HEK293T (cell line): ENCODE data around the gene FBXO7.

Experiments
- ARNT ChIP-seq: fragments of 450-650 bp; IDR thresholded peaks from 2 replicates; pipeline ENCODE4 v1.6.1; 2017; ENCODE audit warnings: mild to moderate bottlenecking
- BHLHE40 ChIP-seq: fragments of 450-650 bp; IDR thresholded peaks from 2 replicates; pipeline ENCODE4 v1.6.1; 2016; ENCODE audit warnings: mild to moderate bottlenecking, moderate library complexity, borderline replicate concordance
- CTBP1 ChIP-seq: fragments of 450-650 bp; IDR thresholded peaks from 2 replicates; pipeline ENCODE4 v1.6.1; 2016; ENCODE audit warnings: borderline replicate concordance
- ELF4 ChIP-seq: fragments of 450-650 bp; IDR thresholded peaks from 2 replicates; pipeline ENCODE4 v1.6.1; 2017; ENCODE audit warnings: antibody characterized with exemption
- FOXA1 ChIP-seq: fragments of 450-650 bp; IDR thresholded peaks from 2 replicates; pipeline ENCODE4 v1.6.1; 2016; ENCODE audit warnings: mild to moderate bottlenecking
- FOXK2 ChIP-seq: fragments of 450-650 bp; IDR thresholded peaks from 2 replicates; pipeline ENCODE4 v1.6.1; 2016; ENCODE audit warnings: mild to moderate bottlenecking
- FOXM1 ChIP-seq: fragments of 450-650 bp; IDR thresholded peaks from 2 replicates; pipeline ENCODE4 v1.6.1; 2017; ENCODE audit warnings: mild to moderate bottlenecking, borderline replicate concordance
- HDGF ChIP-seq: fragments of 450-650 bp; IDR thresholded peaks from 2 replicates; pipeline ENCODE4 v1.6.1; 2017; ENCODE audit warnings: antibody characterized with exemption, borderline replicate concordance
- LEF1 ChIP-seq: fragments of 450-650 bp; IDR thresholded peaks from 2 replicates; pipeline ENCODE4 v1.6.1; 2017; ENCODE audit warnings: mild to moderate bottlenecking, borderline replicate concordance
- SP1 ChIP-seq: fragments of 450-650 bp; IDR thresholded peaks from 2 replicates; pipeline ENCODE4 v1.6.1; 2017
- SUZ12 ChIP-seq: fragments of 450-650 bp; IDR thresholded peaks from 2 replicates; pipeline ENCODE4 v1.6.1; 2016; ENCODE audit warnings: mild to moderate bottlenecking
- ZNF384 ChIP-seq: fragments of 450-650 bp; IDR thresholded peaks from 2 replicates; pipeline ENCODE4 v1.6.1; 2016
- TF ChIP-seq, protein P1 (sequence below): fragments of 450-650 bp; IDR thresholded peaks from 2 replicates; pipeline ENCODE4 v1.6.1; 2016

DNA sequence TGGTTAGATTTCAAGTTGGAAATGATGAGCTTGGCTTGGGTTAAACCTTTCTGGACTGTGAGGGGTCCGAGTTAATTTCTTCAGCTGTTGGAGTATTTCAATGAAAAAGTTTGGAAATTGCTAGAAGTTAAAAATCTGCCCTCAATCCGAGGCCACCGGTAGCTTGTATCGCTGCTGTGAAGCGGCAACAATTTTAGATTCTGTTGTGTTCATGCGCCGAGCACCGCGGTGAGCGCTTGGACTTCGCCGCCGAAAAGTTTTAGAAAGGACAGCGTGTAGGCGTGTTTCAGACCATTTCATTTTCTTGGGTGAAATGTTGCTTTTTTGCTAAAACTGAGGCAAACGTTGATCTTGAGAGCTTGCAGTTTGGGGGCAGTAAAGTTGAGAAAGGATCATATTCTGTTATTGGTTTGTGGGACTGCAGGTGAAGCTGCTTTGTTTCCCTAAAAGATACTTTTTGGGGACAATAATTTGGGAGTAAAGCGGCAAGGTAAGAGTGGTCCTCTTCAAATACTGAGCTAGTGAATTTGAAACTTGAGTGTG, 928 bp downstream of the FBXO7 start:
- no peak for TF ChIP-seq HDGF
- no peak for TF ChIP-seq FOXA1
- no peak for TF ChIP-seq ELF4
- no peak for TF ChIP-seq FOXM1
- no peak for TF ChIP-seq SUZ12
- no peak for TF ChIP-seq BHLHE40
- no peak for TF ChIP-seq ZNF384
- no peak for TF ChIP-seq SP1
- TF ChIP-seq LEF1: no peak
- no peak for TF ChIP-seq FOXK2
- no peak for TF ChIP-seq CTBP1
- no peak for TF ChIP-seq ARNT
- TF ChIP-seq, protein P1, sequence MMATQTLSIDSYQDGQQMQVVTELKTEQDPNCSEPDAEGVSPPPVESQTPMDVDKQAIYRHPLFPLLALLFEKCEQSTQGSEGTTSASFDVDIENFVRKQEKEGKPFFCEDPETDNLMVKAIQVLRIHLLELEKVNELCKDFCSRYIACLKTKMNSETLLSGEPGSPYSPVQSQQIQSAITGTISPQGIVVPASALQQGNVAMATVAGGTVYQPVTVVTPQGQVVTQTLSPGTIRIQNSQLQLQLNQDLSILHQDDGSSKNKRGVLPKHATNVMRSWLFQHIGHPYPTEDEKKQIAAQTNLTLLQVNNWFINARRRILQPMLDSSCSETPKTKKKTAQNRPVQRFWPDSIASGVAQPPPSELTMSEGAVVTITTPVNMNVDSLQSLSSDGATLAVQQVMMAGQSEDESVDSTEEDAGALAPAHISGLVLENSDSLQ: no peak
